Peyer's patch (tissue), 4 donors: Measurements from ENCODE around the gene KLK7.

Experiments used
- CTCF ChIP-seq, 6 experiments: fragments of 450-650 bp in 4 of 6; fragments of 200-600 bp in 2 of 6; sonication (generic) in 1 of 6; IDR thresholded peaks; one replicate each; pipeline ENCODE4 v1.5.1; 2017 to 2019; ENCODE audit warnings: antibody characterized with exemption in 6 of 6, mild to moderate bottlenecking in 3 of 6, moderate library complexity in 1 of 6
- POLR2A ChIP-seq, 2 donors: fragments of 450-650 bp; IDR thresholded peaks; one replicate each; pipeline ENCODE4 v1.5.1; 2017; ENCODE audit warnings: antibody characterized with exemption in 2 of 2, mild to moderate bottlenecking in 2 of 2, moderate library complexity in 2 of 2

- no peak for TF ChIP-seq POLR2A (IDR thresholded peaks at IDR 0.05)
- no peak for TF ChIP-seq CTCF (IDR thresholded peaks at IDR 0.05)
Measured at GRCh38 chr19:50998061-50998460, 14.3 kb upstream of the KLK7 start.
